GM10266 (cell line): ENCODE measurements around the gene DENND1A.
A peak's percentile ranks its signal among the peaks of the same experiment; 100 is the strongest.

Experiments used
- DNase-seq: peaks from one replicate; pipeline ENCODE4 v3.0.0; 2012; ENCODE audit errors: extremely low spot score
- CTCF ChIP-seq: IDR thresholded peaks from 2 replicates; pipeline ENCODE4 v1.5.1; 2012; ENCODE audit warnings: mild to moderate bottlenecking, low read depth; ENCODE audit not compliant: control insufficient read depth, insufficient read depth; ENCODE audit errors: missing control alignments

DENND1A gene

GRCh38 chr9:123972618-123973017 lies 42.7 kb upstream of the DENND1A start:
- no peak for TF ChIP-seq CTCF
- DNase-seq, result no peak

- no peak for TF ChIP-seq CTCF
- no peak for DNase-seq
Observed at GRCh38 chr9:123967323-123967722, 37.4 kb upstream of the DENND1A start.

GRCh38 chr9:123965801-123966686 lies 36.1 kb upstream of the DENND1A start:
- TF ChIP-seq CTCF, result no peak
- no peak for DNase-seq

GRCh38 chr9:123964761-123965160 lies 34.8 kb upstream of the DENND1A start:
- no peak for TF ChIP-seq CTCF

GRCh38 chr9:123960965-123961364 lies 31.0 kb upstream of the DENND1A start:
- no peak for TF ChIP-seq CTCF
- DNase-seq, result no peak

More at GRCh38 chr9:123964761-123965160, 34.8 kb upstream of the DENND1A start:
- DNase-seq, result no peak

GRCh38 chr9:123960366-123960765 lies 30.4 kb upstream of the DENND1A start:
- peak; percentile 31 for TF ChIP-seq CTCF
- no peak for DNase-seq

- no peak for DNase-seq
- no peak for TF ChIP-seq CTCF
Observed at GRCh38 chr9:123959787-123960186, 29.9 kb upstream of the DENND1A start.
